ENCODE results near the gene ACP7. TPM values are rescaled to one million over a fixed set of nuclear protein-coding genes. Genes with fewer than 3 reads are reported as not detected.
A peak's percentile ranks its signal among the peaks of the same experiment; 100 is the strongest.

The ACP7 gene
- total and polyA plus RNA-seq, 2 of the 4 experiments (the other 2 are of a cell fraction), result not detected

DNA sequence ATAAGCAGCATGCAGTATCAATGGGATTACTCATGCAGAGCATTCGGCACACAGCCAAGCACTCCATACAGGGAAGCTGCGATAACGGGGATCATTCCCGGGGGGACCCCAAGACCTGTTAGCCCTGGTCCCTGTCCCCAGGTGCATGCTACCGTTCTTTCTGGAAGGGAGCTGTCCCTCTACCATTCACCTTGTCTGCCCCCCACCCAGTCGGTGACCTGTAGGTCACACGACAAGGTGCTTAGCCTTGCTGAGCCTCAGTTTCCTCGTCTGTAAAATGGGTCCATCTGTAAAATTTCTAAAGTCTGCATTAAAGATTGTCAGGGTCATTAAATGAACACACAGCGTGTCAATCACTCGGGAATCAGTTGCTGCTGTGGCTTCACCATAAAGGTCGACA is 6.8 kb upstream of the ACP7 start:
- Histone ChIP-seq H3K4me2 (ENCODE audit: low read depth, low read length) (no peak overlapping the region), H2AFZ (replicated peaks; ENCODE audit: low read length, poor library complexity) (no peak overlapping the region), H4K20me1 (ENCODE audit: insufficient read depth, low read length) (no peaks in the 10 kb centered on the region), H3K14ac (replicated peaks; ENCODE audit: low read depth, low read length) (peak overlapping the region; percentile 7; the same call in 1 of the 2 replicates), H2BK120ac (ENCODE audit: low read depth, low read length) (peak overlapping the region; percentile 24), H2BK5ac (ENCODE audit: low read depth, low read length, poor library complexity, severe bottlenecking) (no peak overlapping the region), H3K23ac (ENCODE audit: low read depth, low read length) (no peak overlapping the region), H2AK9ac (replicated peaks; ENCODE audit: low read depth, low read length, poor library complexity) (no peak overlapping the region), H3K9ac (ENCODE audit: low read depth, low read length) (no peak overlapping the region), H3K79me1 (ENCODE audit: low read depth in 1 of 2, low read length in 2 of 2) (no peaks in the 10 kb centered on the region), H3K4ac (ENCODE audit: low read depth, low read length) (no peak overlapping the region), H3K9me3 (ENCODE audit: control insufficient read depth, insufficient read depth, low read length) (no peaks in the 10 kb centered on the region), H3K56ac (ENCODE audit: extremely low read depth, insufficient read depth, low read length) (no peak overlapping the region), H3K27me3 (ENCODE audit: control insufficient read depth, insufficient read depth, low read length) (peaks cover 2% of the 10 kb centered on the region), H2BK15ac (ENCODE audit: low read depth, low read length) (peak overlapping the region; percentile 60; the same call in 1 of the 3 replicates), H4K91ac (ENCODE audit: insufficient read depth, low read depth, low read length) (peak overlapping the region; percentile 53; the same call in 1 of the 2 replicates), H3K9me1 (ENCODE audit: insufficient read depth, low read length) (peaks cover 7% of the 10 kb centered on the region), H3K18ac (ENCODE audit: low read depth, low read length) (no peak overlapping the region), H3K4me3 (ENCODE audit: insufficient read depth, low read depth, low read length) (no peak overlapping the region), H3K36me3 (ENCODE audit: control insufficient read depth, insufficient read depth, low read length) (no peaks in the 10 kb centered on the region), H4K5ac (ENCODE audit: low read depth, low read length) (no peak overlapping the region), H4K8ac (ENCODE audit: low read depth in 2 of 2, low read length in 2 of 2) (no peak overlapping the region), H3K27ac (ENCODE audit: insufficient read depth, low read length) (no peak overlapping the region), H2AK5ac (ENCODE audit: low read depth, low read length) (peak overlapping the region; percentile 91), H3K4me1 (ENCODE audit: control insufficient read depth, insufficient read depth, low read length) (peaks cover 5% of the 10 kb centered on the region; the same call in 1 of the 2 replicates), H2BK20ac (ENCODE audit: low read depth, low read length) (peak overlapping the region; percentile 43)
- no peak for TF ChIP-seq CHD1 (IDR thresholded peaks at IDR 0.05; ENCODE audit: low read depth, low read length)
- intact Hi-C loops (cut with micrococcal nuclease), result no loop called here
- CTCF ChIA-PET, result no interaction called here
- in situ Hi-C loops (cut with MboI; ENCODE audit: low sequenced_read_pairs), result no loop called here
- 100% methylated on average over 4 of the region's 11 CpGs; no CpG with 5 or more reads in 1 of the 2 experiments for WGBS, 2 experiments (ENCODE audit: extremely low coverage in 2 of 2, insufficient read length in 1 of 2)
- POLR2A ChIA-PET (ENCODE audit: unreplicated experiment), result no interaction called here
- no peak for ATAC-seq (ENCODE audit: low read depth)
- dilution Hi-C loops (cut with HindIII; ENCODE audit: low sequenced_read_pairs, unreplicated experiment), result no loop called here
- no peak for DNase-seq
- no TSS peak for BruUV-seq (replicated peaks)
